Measurements from ENCODE around the gene FUS.
"Not testable (repeated sequence)": the region's sequence is repeated elsewhere in the genome, so short reads cannot be mapped to it uniquely, and the experiment has no call there.

GRCh38 chr16:31150976-31151375 lies 29.0 kb upstream of the FUS start:
- not testable (repeated sequence) for TF ChIP-seq EZH2phosphoT487 (IDR thresholded peaks at IDR 0.05; ENCODE audit: borderline replicate concordance, low read depth, low read length); CTCF (conservative IDR thresholded peaks at IDR 0.05; ENCODE audit: low read length)
